Retinal pigment epithelial cell (primary cell): ENCODE data around the gene DPYSL4.

ENCODE experiments used
- DNase-seq: peaks from one replicate; pipeline ENCODE4 v3.0.0-alpha.2; 2010; ENCODE audit warnings: low read depth
- H3K4me3 ChIP-seq: 2 replicates; pipeline ENCODE4 v1.5.1; 2011; ENCODE audit warnings: mild to moderate bottlenecking, low read length, control low read depth, moderate library complexity
- TF ChIP-seq, protein P1 (sequence below): conservative IDR thresholded peaks from 2 replicates; pipeline ENCODE4 v1.5.1; 2011; ENCODE audit warnings: low read depth, low read length, control low read depth, inconsistent platforms

Gene DPYSL4

GRCh38 chr10:132186488-132187429 lies at the start of gene DPYSL4:
Gene DPYSL4 (plus strand): TSS chr10:132186948. CDS start chr10:132187064, 116 bp downstream.
- peak within 1 kb of the TSS; percentile 15 for H3K4me3 ChIP-seq
- DNase-seq: no peak
- TF ChIP-seq, protein P1, sequence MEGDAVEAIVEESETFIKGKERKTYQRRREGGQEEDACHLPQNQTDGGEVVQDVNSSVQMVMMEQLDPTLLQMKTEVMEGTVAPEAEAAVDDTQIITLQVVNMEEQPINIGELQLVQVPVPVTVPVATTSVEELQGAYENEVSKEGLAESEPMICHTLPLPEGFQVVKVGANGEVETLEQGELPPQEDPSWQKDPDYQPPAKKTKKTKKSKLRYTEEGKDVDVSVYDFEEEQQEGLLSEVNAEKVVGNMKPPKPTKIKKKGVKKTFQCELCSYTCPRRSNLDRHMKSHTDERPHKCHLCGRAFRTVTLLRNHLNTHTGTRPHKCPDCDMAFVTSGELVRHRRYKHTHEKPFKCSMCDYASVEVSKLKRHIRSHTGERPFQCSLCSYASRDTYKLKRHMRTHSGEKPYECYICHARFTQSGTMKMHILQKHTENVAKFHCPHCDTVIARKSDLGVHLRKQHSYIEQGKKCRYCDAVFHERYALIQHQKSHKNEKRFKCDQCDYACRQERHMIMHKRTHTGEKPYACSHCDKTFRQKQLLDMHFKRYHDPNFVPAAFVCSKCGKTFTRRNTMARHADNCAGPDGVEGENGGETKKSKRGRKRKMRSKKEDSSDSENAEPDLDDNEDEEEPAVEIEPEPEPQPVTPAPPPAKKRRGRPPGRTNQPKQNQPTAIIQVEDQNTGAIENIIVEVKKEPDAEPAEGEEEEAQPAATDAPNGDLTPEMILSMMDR: no peak

DNA sequence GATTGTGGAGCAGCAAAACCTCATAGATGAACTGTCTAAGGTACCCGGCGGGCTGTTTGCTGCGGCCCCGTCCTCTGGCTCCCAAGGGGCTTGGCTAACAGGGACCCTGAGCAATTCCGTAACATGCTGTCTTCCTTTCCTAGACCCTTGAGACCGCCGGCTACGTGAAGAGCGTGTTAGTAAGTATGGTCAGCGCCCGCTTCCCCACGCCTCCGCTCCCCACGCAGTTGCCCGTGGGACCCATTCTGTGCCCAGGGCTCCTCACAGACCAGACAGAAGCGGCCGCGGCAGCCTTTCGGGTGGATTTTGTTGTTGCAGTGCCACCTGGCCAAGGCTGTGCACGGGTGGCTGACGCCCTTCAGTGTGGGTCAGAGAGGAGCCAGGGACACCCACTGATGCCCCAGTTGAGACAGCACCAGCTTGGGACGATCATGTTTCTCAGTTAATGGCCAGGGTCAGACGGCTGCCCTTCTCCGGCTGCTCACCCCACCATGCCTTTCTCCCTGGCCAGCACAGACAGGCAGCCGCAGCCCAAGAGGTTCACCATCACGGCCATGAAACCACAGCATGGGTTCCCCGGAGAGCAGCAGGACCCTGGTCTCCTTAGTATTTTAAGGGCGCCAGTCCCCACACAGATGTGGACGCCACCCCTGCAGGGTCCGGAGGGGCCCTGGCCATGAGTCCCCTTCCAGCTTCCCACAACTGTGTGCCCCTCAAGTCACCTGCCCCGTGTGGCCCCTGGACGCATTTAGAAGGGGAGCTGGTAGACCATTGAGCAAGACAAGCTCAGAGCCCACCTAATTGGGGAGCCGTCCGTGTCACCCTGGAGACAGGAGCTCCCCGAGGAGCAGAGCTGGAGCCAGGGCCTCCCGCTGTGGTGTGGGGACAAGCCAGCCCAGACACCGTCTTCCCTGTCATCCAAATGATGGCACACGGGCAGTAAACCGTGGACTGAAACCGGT lies 49.4 kb upstream of the DPYSL4 start:
- no peak for DNase-seq
- TF ChIP-seq, protein P1: no peak
- H3K4me3 ChIP-seq: no peak overlapping the region

- DNase-seq: no peak
Measured at GRCh38 chr10:132138133-132138532, 48.6 kb upstream of the DPYSL4 start.

DNA sequence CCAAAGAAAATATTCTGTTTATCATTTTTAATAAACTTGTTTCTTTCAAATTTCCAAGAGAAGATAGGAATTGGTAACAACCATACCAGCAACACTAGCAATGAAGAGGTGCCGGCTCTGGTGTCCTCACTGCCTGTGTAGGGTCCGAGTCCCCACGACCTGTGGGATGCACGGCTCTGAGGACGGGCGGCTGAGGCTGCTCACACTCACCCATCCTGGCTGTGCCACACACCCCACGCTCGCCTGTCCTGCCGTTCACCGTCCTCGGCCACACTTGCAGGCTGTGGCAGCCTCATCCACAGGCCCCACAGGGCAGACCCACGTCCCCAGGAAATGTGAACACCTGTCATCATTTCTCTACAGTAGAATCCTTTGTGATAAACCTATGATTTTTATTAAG lies 48.2 kb upstream of the DPYSL4 start:
- TF ChIP-seq, protein P1: no peak
- no peak for DNase-seq

More at GRCh38 chr10:132138133-132138532, 48.6 kb upstream of the DPYSL4 start:
- no peak overlapping the region for H3K4me3 ChIP-seq
- TF ChIP-seq, protein P1: no peak

DNA sequence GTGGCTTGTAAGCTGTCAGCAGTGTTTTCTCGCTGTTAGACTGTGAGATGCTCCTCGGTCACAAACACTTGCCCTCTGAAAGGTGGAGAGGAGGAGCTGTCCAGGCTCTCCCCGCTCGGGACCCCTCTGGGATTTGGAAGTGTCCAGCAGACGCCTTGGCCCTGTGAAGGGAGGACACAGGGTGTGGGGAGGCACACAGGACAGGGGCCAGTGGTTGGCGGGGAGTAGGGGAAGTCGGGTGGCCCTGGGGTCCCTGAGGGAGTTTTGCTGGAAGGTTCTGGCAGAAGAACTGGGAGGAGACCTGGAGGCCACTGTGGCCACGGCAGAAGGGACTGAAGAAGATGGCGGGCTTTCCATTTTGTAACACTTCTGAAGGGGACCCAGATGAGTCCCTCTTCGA lies 47.2 kb upstream of the DPYSL4 start:
- H3K4me3 ChIP-seq: no peak overlapping the region
- TF ChIP-seq, protein P1: no peak
- no peak for DNase-seq

More for the DNA sequence above, 48.2 kb upstream of the DPYSL4 start:
- no peak overlapping the region for H3K4me3 ChIP-seq

DNA sequence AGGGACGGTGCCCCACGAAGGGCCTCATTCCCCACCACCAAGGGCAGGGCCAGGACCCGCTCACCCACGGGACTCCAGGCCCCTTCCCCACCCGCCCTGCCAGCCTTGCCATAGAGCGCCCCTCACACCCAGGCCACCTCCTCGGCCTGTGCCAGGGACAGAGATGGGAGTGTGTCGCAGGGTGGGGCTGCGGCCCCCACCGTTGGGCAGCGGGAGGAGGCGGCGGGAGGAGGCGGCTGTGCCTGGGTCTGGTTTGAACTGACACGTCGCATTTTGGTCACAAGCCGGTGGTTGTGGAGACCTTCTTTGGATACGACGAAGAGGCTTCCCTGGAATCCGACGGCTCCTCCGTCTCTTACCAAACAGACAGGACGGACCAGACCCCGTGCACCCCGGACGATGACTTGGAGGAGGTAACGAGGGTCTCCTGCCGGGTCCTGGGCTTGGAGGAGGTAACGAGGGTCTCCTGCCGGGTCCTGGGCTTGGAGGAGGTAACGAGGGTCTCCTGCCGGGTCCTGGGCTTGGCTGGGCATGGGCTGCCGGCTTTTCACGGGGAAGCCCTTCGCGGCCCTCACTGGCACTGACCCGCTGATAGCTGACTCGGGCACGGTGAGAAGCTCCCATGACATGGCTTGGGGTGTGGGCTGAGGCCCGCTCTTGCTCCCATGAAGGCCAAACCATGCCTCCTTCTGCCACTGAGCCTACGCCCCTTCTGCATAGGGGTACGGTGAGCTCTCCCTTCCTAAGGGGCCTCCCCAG lies 46.4 kb upstream of the DPYSL4 start:
- TF ChIP-seq, protein P1: no peak
- H3K4me3 ChIP-seq: no peak overlapping the region
- DNase-seq: no peak
